ENCODE results near the gene OSTM1. TPM values are rescaled to one million over a fixed set of nuclear protein-coding genes. Genes with fewer than 3 reads are reported as not detected.

OSTM1 gene
- total and polyA plus RNA-seq, 2 experiments from 2014 or later = 17.4 to 28.1 TPM

DNA sequence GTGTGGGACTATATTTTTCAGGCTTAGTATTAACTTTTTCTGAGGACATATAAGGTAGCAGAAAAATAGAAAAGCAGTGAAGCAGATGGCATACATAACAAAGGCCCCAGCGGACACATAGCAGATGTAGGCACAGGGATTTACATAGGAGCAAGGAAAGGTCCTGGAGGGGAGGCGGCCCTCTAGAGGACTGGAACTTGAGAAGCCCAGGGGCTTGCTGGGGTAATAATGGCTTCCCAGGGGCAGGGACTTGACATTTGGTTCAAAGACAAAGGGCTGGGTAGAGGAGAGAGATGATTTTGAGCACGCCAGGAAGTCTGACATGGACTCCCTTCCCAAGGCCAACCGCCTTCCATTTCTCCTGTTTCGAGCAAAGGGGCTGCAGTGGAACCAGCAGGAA, 31.7 kb upstream of the OSTM1 start:
- H3K79me2 ChIP-seq (replicated peaks; ENCODE audit: insufficient read depth) = no peaks in the 10 kb centered on the region
- no peak overlapping the region for H3K4me3 ChIP-seq
- no peaks in the 10 kb centered on the region for H4K20me1 ChIP-seq (replicated peaks; ENCODE audit: insufficient read depth)
- peaks cover 15% of the 10 kb centered on the region for H3K27me3 Mint-ChIP-seq (ENCODE audit: insufficient read depth, low read depth, poor library complexity)
- TF ChIP-seq, protein P1, sequence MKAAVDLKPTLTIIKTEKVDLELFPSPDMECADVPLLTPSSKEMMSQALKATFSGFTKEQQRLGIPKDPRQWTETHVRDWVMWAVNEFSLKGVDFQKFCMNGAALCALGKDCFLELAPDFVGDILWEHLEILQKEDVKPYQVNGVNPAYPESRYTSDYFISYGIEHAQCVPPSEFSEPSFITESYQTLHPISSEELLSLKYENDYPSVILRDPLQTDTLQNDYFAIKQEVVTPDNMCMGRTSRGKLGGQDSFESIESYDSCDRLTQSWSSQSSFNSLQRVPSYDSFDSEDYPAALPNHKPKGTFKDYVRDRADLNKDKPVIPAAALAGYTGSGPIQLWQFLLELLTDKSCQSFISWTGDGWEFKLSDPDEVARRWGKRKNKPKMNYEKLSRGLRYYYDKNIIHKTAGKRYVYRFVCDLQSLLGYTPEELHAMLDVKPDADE (IDR thresholded peaks at IDR 0.05) = no peak
- TF ChIP-seq, protein P2, sequence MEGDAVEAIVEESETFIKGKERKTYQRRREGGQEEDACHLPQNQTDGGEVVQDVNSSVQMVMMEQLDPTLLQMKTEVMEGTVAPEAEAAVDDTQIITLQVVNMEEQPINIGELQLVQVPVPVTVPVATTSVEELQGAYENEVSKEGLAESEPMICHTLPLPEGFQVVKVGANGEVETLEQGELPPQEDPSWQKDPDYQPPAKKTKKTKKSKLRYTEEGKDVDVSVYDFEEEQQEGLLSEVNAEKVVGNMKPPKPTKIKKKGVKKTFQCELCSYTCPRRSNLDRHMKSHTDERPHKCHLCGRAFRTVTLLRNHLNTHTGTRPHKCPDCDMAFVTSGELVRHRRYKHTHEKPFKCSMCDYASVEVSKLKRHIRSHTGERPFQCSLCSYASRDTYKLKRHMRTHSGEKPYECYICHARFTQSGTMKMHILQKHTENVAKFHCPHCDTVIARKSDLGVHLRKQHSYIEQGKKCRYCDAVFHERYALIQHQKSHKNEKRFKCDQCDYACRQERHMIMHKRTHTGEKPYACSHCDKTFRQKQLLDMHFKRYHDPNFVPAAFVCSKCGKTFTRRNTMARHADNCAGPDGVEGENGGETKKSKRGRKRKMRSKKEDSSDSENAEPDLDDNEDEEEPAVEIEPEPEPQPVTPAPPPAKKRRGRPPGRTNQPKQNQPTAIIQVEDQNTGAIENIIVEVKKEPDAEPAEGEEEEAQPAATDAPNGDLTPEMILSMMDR (conservative IDR thresholded peaks at IDR 0.05; ENCODE audit: low read depth in 2 of 2) = peak in 1 of 2 experiments; percentile 31; a peak in 1 of 4 replicates
- TF ChIP-seq, protein P3, sequence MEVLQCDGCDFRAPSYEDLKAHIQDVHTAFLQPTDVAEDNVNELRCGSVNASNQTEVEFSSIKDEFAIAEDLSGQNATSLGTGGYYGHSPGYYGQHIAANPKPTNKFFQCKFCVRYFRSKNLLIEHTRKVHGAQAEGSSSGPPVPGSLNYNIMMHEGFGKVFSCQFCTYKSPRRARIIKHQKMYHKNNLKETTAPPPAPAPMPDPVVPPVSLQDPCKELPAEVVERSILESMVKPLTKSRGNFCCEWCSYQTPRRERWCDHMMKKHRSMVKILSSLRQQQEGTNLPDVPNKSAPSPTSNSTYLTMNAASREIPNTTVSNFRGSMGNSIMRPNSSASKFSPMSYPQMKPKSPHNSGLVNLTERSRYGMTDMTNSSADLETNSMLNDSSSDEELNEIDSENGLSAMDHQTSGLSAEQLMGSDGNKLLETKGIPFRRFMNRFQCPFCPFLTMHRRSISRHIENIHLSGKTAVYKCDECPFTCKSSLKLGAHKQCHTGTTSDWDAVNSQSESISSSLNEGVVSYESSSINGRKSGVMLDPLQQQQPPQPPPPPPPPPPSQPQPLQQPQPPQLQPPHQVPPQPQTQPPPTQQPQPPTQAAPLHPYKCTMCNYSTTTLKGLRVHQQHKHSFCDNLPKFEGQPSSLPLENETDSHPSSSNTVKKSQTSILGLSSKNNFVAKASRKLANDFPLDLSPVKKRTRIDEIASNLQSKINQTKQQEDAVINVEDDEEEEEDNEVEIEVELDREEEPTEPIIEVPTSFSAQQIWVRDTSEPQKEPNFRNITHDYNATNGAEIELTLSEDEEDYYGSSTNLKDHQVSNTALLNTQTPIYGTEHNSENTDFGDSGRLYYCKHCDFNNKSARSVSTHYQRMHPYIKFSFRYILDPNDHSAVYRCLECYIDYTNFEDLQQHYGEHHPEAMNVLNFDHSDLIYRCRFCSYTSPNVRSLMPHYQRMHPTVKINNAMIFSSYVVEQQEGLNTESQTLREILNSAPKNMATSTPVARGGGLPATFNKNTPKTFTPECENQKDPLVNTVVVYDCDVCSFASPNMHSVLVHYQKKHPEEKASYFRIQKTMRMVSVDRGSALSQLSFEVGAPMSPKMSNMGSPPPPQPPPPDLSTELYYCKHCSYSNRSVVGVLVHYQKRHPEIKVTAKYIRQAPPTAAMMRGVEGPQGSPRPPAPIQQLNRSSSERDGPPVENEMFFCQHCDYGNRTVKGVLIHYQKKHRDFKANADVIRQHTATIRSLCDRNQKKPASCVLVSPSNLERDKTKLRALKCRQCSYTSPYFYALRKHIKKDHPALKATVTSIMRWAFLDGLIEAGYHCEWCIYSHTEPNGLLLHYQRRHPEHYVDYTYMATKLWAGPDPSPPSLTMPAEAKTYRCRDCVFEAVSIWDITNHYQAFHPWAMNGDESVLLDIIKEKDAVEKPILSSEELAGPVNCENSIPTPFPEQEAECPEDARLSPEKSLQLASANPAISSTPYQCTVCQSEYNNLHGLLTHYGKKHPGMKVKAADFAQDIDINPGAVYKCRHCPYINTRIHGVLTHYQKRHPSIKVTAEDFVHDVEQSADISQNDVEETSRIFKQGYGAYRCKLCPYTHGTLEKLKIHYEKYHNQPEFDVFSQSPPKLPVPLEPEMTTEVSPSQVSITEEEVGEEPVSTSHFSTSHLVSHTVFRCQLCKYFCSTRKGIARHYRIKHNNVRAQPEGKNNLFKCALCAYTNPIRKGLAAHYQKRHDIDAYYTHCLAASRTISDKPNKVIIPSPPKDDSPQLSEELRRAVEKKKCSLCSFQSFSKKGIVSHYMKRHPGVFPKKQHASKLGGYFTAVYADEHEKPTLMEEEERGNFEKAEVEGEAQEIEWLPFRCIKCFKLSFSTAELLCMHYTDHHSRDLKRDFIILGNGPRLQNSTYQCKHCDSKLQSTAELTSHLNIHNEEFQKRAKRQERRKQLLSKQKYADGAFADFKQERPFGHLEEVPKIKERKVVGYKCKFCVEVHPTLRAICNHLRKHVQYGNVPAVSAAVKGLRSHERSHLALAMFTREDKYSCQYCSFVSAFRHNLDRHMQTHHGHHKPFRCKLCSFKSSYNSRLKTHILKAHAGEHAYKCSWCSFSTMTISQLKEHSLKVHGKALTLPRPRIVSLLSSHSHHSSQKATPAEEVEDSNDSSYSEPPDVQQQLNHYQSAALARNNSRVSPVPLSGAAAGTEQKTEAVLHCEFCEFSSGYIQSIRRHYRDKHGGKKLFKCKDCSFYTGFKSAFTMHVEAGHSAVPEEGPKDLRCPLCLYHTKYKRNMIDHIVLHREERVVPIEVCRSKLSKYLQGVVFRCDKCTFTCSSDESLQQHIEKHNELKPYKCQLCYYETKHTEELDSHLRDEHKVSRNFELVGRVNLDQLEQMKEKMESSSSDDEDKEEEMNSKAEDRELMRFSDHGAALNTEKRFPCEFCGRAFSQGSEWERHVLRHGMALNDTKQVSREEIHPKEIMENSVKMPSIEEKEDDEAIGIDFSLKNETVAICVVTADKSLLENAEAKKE (CRISPR knock-in tag; IDR thresholded peaks at IDR 0.05) = peak; percentile 76
- no peaks in the 10 kb centered on the region for H3K9me2 ChIP-seq (ENCODE audit: insufficient read depth)
- peak overlapping the region; percentile 42 for H3K27ac Mint-ChIP-seq
- peaks cover 18% of the 10 kb centered on the region for H3K4me1 Mint-ChIP-seq
- peaks cover 14% of the 10 kb centered on the region for H3K4me1 ChIP-seq (ENCODE audit: insufficient read depth)
- H3K36me3 Mint-ChIP-seq (ENCODE audit: low read depth) = no peaks in the 10 kb centered on the region
- H3K4me2 ChIP-seq = peak overlapping the region; percentile 56
- no peaks in the 10 kb centered on the region for H3F3A ChIP-seq (replicated peaks; ENCODE audit: low read depth)
- peak overlapping the region; percentile 48 for H2AFZ ChIP-seq
- ATAC-seq = peak; percentile 99
- H3K27me3 ChIP-seq (ENCODE audit: insufficient read depth) = peaks cover 7% of the 10 kb centered on the region
- H3K36me3 ChIP-seq (ENCODE audit: insufficient read depth) = no peaks in the 10 kb centered on the region
- no peak overlapping the region for H3K4me3 Mint-ChIP-seq
- no peaks in the 10 kb centered on the region for H3K9me3 Mint-ChIP-seq
- DNase-seq (ENCODE audit: low spot score) = peak; percentile 79
- peak overlapping the region; percentile 14; the same call in 1 of the 2 replicates for H3K27ac ChIP-seq (ENCODE audit: low read depth)

Measured in GM23338 (cell line).